ENCODE data around the gene PDLIM4. TPM values are rescaled to one million over a fixed set of nuclear protein-coding genes. Genes with fewer than 3 reads are reported as not detected.

Gene PDLIM4
- total and polyA plus RNA-seq, 2 experiments from 2014 or later = 25.2 to 31.8 TPM

- DNase-seq (ENCODE audit: low spot score) (no peak), ATAC-seq (peak; percentile 38)
- no peaks in the 10 kb centered on the region for H4K20me1 ChIP-seq (replicated peaks; ENCODE audit: insufficient read depth)
- no peak overlapping the region for H3K4me3 ChIP-seq
- H3K79me2 ChIP-seq (replicated peaks; ENCODE audit: insufficient read depth) = no peaks in the 10 kb centered on the region
- H3K27me3 ChIP-seq (ENCODE audit: insufficient read depth) = no peaks in the 10 kb centered on the region
- no peak overlapping the region for H3K4me2 ChIP-seq
- Mint-ChIP-seq H3K4me3 (no peak overlapping the region), H3K4me1 (peaks cover 6% of the 10 kb centered on the region; the same call in 2 of the 3 replicates), H3K36me3 (ENCODE audit: low read depth) (no peaks in the 10 kb centered on the region), H3K27ac (no peak overlapping the region), H3K27me3 (ENCODE audit: insufficient read depth, low read depth, poor library complexity) (peaks cover 5% of the 10 kb centered on the region), H3K9me3 (no peaks in the 10 kb centered on the region)
- H3K36me3 ChIP-seq (ENCODE audit: insufficient read depth) = no peaks in the 10 kb centered on the region
- H3F3A ChIP-seq (replicated peaks; ENCODE audit: low read depth) = no peaks in the 10 kb centered on the region
- no peak for TF ChIP-seq REST (IDR thresholded peaks at IDR 0.05; ENCODE audit: unreplicated experiment)
- no peak for TF ChIP-seq EZH2 (IDR thresholded peaks at IDR 0.05; ENCODE audit: low read depth, unreplicated experiment)
- no peak for TF ChIP-seq ZNF331 (CRISPR knock-in tag; IDR thresholded peaks at IDR 0.05; ENCODE audit: low read depth)
- TF ChIP-seq CTCF (conservative IDR thresholded peaks at IDR 0.05; ENCODE audit: low read depth in 2 of 2) = no peak
- TF ChIP-seq EZH2phosphoT487 (IDR thresholded peaks at IDR 0.05; ENCODE audit: unreplicated experiment) = no peak
- no peak for TF ChIP-seq ETS1 (IDR thresholded peaks at IDR 0.05)
- no peak for TF ChIP-seq JUNB (IDR thresholded peaks at IDR 0.05; ENCODE audit: unreplicated experiment)
- TF ChIP-seq POLR2AphosphoS5 (IDR thresholded peaks at IDR 0.05; ENCODE audit: low read depth) = no peak
- no peak for TF ChIP-seq ZNF114 (CRISPR knock-in tag; IDR thresholded peaks at IDR 0.05)
- no peak for TF ChIP-seq ZNF462 (CRISPR knock-in tag; IDR thresholded peaks at IDR 0.05)
- no peak for TF ChIP-seq STAT1 (IDR thresholded peaks at IDR 0.05; ENCODE audit: unreplicated experiment)
- no peak for TF ChIP-seq NANOG (IDR thresholded peaks at IDR 0.05; ENCODE audit: borderline replicate concordance)
- no peak for TF ChIP-seq CREB1 (CRISPR knock-in tag; IDR thresholded peaks at IDR 0.05; ENCODE audit: low read depth)
- no peak overlapping the region for H3K27ac ChIP-seq (ENCODE audit: low read depth)
- no peaks in the 10 kb centered on the region; the same call in 1 of the 2 replicates for H3K9me2 ChIP-seq (ENCODE audit: insufficient read depth)
- H2AFZ ChIP-seq = no peak overlapping the region
- no peaks in the 10 kb centered on the region for H3K4me1 ChIP-seq (ENCODE audit: insufficient read depth)
Observed at GRCh38 chr5:132301344-132302271, 44.1 kb downstream of the PDLIM4 start.

All from GM23338 (cell line).